Adipose tissue (tissue), 3 donors: ENCODE results near the gene TRIM9. TPM values are rescaled to one million over a fixed set of nuclear protein-coding genes. Genes with fewer than 3 reads are reported as not detected.

Source experiments
- H3K27ac ChIP-seq: one replicate; pipeline ENCODE4 v1.5.1; 2013; ENCODE audit warnings: low read depth, low read length
- WGBS, 3 donors: extraction: QIAGEN DNeasy Blood & Tissue Kit; methylation state at CpG; one replicate each; pipeline ENCODE4 v1.1.7; 2013; 5-methylcytosine and 5-hydroxymethylcytosine counted together
- polyA plus RNA-seq, 3 donors: library from polyadenylated mRNA; stranded (reverse); fragments of 200-250 nt; gene quantifications; one replicate each; pipeline ENCODE4 v1.2.3, GENCODE V29; 2013
- donor health status: healthy with polysubstance abuse.
- donor health status: Bipolar disorder and iron deficiency.
- donor health status: healthy.

TRIM9 gene
- 1 to 10 TPM in 1 of 3 donors, under 1 TPM in 2; 0.30 to 1.0 (median 0.41) TPM for polyA plus RNA-seq

DNA sequence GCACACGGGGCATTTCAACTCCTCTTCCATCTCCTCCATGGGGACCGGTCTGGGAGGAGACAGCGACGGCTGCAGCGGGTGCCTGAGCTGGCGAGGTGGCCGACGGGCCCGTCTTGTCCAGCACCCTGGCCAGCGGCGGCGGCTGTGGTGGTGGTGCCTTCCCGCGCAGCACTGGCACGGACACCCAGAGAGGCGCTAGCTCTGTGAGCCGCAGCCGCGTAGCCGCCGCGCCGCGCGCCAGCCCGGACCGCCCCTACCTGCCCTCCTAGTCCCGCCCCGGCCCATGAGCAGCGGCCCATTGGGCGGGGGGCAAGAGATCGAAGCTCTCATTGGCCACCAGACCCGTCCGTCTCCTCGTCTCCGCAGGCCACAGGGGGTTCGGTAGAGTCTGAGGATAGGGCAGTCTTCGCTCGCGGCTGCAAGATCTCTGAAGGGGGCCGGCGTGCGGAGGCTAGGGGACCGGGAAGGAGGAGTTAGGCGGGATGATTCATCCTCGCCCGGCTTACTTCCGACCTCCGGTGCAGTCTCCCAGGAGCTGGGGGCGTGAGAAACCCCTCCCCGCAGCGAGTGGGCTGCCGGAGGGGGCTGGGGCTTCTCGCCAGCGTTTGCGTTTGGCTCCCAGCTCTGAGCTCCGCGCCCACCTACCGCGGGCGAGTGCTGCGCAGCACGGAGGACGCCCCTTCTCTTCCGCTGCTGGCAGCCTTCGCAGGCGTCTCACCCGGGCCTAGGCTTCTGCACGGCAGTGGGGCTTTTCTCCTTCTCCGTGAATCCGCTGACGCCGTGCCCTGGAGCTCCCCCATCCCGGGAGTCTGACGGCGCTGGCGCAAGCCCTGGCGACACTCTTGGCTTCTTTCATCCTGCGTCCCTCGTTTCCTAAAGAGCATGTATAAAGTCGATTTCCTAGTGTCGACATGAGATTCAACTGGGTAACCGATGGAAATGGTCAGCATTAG, at the start of gene TRIM9:
Gene TRIM9 (minus strand): TSS at position 205 of the 953 bp plus-strand sequence. CDS start 166 bp downstream, at position 39.
- H3K27ac ChIP-seq: no peak within 1 kb of the TSS
- WGBS, 3 donors: 0 to 1% (median 0%) methylated on average over 74 to 83 of the region's 83 CpGs

DNA sequence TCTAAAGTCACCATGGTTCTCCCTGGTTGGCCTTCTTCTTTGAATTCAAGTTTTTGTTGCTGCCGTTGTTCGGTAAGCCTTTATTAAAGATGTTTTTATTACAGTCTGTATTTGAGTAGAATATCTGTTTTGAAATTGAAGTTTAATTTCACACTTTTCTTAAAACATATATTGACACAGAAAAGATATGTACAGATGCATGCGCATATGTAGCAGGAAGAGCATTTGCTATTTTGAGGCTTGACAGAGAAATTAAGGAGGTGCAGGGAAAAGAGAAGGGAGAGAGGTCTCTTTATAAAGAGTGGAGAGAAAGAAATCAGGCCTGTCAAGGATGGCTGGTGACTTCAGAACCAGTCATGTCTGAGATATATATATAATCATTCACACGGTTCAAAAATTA, 46.0 kb upstream of the TRIM9 start:
- H3K27ac ChIP-seq: no peak overlapping the region
- 94 to 97% (median 95%) methylated on average over 4 of the region's 4 CpGs for WGBS, 3 donors

- H3K27ac ChIP-seq: no peak overlapping the region
These were observed 45.4 kb upstream of the TRIM9 start for GRCh38 chr14:51140338-51140737.

GRCh38 chr14:51139121-51139681, 44.3 kb upstream of the TRIM9 start:
- 70 to 86% (median 76%) methylated on average over 6 of the region's 6 CpGs for WGBS, 3 donors
- H3K27ac ChIP-seq: no peak overlapping the region

More at GRCh38 chr14:51140338-51140737, 45.4 kb upstream of the TRIM9 start:
- 79 to 88% (median 80%) methylated on average over 5 of the region's 5 CpGs for WGBS, 3 donors

- 44 to 69% (median 62%) methylated on average over 2 of the region's 2 CpGs for WGBS, 3 donors
- no peak overlapping the region for H3K27ac ChIP-seq
These were observed 43.6 kb upstream of the TRIM9 start for GRCh38 chr14:51138404-51139103.

DNA sequence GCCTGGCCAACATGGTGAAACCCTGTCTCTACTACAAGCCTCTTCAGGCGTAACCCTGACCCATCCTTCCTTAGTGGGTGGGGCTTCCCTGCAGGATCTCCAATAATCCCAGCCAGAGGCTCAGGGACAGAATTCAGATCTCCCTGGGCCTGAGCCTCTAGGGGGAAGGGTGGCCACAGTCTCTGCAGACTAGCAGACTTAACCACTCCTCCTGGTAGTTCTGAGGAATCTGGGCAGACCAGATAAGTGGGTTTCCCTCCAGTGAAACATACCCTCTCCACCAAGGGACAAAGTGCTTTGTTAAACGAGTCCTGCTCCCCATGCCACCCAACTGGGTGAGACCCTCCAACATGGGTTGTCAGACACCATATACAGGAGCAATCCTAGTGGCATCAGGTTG, 36.6 kb upstream of the TRIM9 start:
- 50 to 78% (median 69%) methylated on average over 2 of the region's 2 CpGs for WGBS, 3 donors
- H3K27ac ChIP-seq: no peak overlapping the region

DNA sequence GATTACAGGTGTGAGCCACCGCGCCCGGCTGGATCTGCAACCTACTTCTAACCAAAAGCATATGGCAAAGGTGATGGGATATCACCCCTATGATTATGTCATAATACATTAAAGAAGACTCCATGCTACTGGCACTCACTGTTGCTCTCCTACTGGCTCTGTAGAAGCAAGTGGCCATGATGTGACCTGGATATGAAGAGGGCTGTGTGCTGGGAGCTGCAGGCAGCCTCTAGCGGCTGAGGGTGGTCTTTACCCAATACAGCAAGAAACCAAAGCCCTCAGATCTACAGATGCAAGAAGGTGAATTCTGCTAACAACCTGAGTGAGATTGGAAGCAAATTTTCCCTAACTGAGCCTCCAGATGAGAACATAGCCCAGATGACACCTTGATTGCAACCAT, 34.2 kb upstream of the TRIM9 start:
- 86 to 95% (median 93%) methylated on average over 4 of the region's 4 CpGs for WGBS, 3 donors
- H3K27ac ChIP-seq: no peak overlapping the region

- no peak overlapping the region for H3K27ac ChIP-seq
- WGBS, 3 donors: 94 to 97% (median 97%) methylated on average over 5 of the region's 5 CpGs
These were observed 29.1 kb upstream of the TRIM9 start for GRCh38 chr14:51124029-51124428.

GRCh38 chr14:51121096-51121495, 26.2 kb upstream of the TRIM9 start:
- 49 to 52% (median 51%) methylated on average over 3 of the region's 3 CpGs for WGBS, 3 donors
- H3K27ac ChIP-seq: no peak overlapping the region

GRCh38 chr14:51119411-51120051, 24.6 kb upstream of the TRIM9 start:
- no peak overlapping the region for H3K27ac ChIP-seq
- 59 to 73% (median 73%) methylated on average over 4 of the region's 4 CpGs for WGBS, 3 donors

DNA sequence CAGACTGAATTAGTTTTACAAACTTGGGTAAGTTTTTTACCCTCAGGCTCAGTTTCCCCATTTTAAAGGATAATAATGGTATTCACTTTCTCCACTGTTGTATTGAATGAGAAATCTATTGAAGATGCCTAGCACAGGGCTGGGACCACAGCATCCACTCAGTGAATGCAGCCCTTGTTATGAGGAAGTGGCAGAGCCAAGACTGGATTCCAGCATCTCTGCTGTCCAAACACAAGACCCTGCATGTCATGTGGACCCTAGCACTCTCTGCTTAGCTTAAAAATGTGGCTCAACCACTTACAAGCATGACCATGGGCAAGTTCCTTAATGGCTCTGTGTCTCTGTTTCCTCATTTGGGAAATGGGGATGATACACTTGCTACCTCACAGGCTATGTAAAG, 24.1 kb upstream of the TRIM9 start:
- H3K27ac ChIP-seq: no peak overlapping the region

- 71 to 80% (median 77%) methylated on average over 1 of the region's 1 CpG for WGBS, 3 donors
These were observed 22.7 kb upstream of the TRIM9 start for GRCh38 chr14:51117593-51117992.

GRCh38 chr14:51116682-51117081, 21.8 kb upstream of the TRIM9 start:
- 92 to 98% (median 96%) methylated on average over 1 of the region's 1 CpG for WGBS, 3 donors
- H3K27ac ChIP-seq: no peak overlapping the region

More at GRCh38 chr14:51117593-51117992, 22.7 kb upstream of the TRIM9 start:
- no peak overlapping the region for H3K27ac ChIP-seq

GRCh38 chr14:51109651-51110050, 14.7 kb upstream of the TRIM9 start:
- no peak overlapping the region for H3K27ac ChIP-seq
- 55 to 65% (median 57%) methylated on average over 3 of the region's 3 CpGs for WGBS, 3 donors

DNA sequence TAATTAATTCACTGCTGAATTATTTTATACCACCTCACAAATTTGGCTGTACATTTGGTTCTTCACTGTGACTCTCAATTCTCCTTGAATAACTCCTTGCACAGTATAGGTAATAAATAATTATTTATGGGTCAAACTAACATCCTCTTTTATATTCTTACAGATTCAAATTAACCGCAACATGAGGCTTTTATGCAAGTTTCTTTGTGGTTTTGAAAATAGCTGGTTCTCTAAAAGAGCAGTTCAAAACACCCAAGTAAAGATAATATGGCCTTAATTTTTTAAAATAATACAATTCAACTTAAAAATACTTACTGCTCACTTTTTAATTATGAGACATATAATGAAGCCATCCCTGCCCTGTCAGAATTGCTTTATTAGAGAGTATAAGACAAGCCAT, 12.9 kb upstream of the TRIM9 start:
- H3K27ac ChIP-seq: no peak overlapping the region
- WGBS, 3 donors: 66 to 96% (median 70%) methylated on average over 1 of the region's 1 CpG

GRCh38 chr14:51104467-51104866, 9.6 kb upstream of the TRIM9 start:
- H3K27ac ChIP-seq: no peak overlapping the region

GRCh38 chr14:51097287-51097686, 2.4 kb upstream of the TRIM9 start:
- H3K27ac ChIP-seq: no peak overlapping the region
- WGBS, 3 donors: 69 to 88% (median 81%) methylated on average over 1 of the region's 1 CpG

DNA sequence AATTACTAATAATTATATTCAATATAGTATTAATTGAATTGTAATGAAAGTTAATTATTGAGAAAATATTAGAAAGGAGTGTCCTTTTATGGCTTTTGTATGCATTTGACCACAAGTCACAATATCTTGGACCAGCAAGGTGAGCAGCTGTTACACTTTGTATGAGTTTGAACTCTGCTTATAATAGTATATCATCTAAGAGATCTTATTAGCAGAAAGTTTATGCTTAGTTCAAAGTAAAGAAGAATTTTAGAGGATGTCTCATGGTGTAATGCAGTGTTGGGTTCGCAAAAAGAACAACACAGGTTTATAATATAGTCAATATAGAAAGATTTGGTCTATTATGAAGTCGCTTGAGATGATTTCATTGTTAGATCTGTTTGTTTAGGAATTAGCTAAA, 2.0 kb upstream of the TRIM9 start:
- no peak overlapping the region for H3K27ac ChIP-seq
- WGBS, 3 donors: 80 to 93% (median 93%) methylated on average over 2 of the region's 2 CpGs
